ENCODE data around the gene C14orf132. TPM values are rescaled to one million over a fixed set of nuclear protein-coding genes. Genes with fewer than 3 reads are reported as not detected.

Gene C14orf132
- total and polyA plus RNA-seq, 2 experiments from 2014 or later = 13.9 to 14.1 TPM

GRCh38 chr14:96108911-96109310, 69.7 kb downstream of the C14orf132 start:
- no peak for TF ChIP-seq CTCF (IDR thresholded peaks at IDR 0.05; ENCODE audit: low read depth, low read length)
- H3K4me1 ChIP-seq (ENCODE audit: low read depth) = no peaks in the 10 kb centered on the region
- H3K27me3 ChIP-seq = no peaks in the 10 kb centered on the region
- H3K9me3 ChIP-seq (ENCODE audit: low read depth) = peaks cover 3% of the 10 kb centered on the region
- no peak overlapping the region for H3K4me3 ChIP-seq
- no peaks in the 10 kb centered on the region for H3K36me3 ChIP-seq
- H3K27ac ChIP-seq = no peak overlapping the region
- DNase-seq (ENCODE audit: low read depth in 1 of 2, low spot score in 1 of 2) = no peak

- DNase-seq (ENCODE audit: low read depth in 1 of 2, low spot score in 1 of 2) = no peak
- Histone ChIP-seq H3K4me3 (no peak overlapping the region), H3K27ac (no peak overlapping the region), H3K9me3 (ENCODE audit: low read depth) (peaks cover 3% of the 10 kb centered on the region), H3K27me3 (no peaks in the 10 kb centered on the region), H3K36me3 (no peaks in the 10 kb centered on the region), H3K4me1 (ENCODE audit: low read depth) (no peaks in the 10 kb centered on the region)
- no peak for TF ChIP-seq CTCF (IDR thresholded peaks at IDR 0.05; ENCODE audit: low read depth, low read length)
Measured at GRCh38 chr14:96109596-96110355, 70.6 kb downstream of the C14orf132 start.

GRCh38 chr14:96112032-96112431, 72.9 kb downstream of the C14orf132 start:
- DNase-seq (ENCODE audit: low read depth in 1 of 2, low spot score in 1 of 2) = no peak
- H3K9me3 ChIP-seq (ENCODE audit: low read depth) = peaks cover 3% of the 10 kb centered on the region
- H3K27ac ChIP-seq = no peak overlapping the region
- H3K4me3 ChIP-seq = no peak overlapping the region
- TF ChIP-seq CTCF (IDR thresholded peaks at IDR 0.05; ENCODE audit: low read depth, low read length) = no peak
- H3K4me1 ChIP-seq (ENCODE audit: low read depth) = no peaks in the 10 kb centered on the region
- no peaks in the 10 kb centered on the region for H3K27me3 ChIP-seq
- H3K36me3 ChIP-seq = no peaks in the 10 kb centered on the region

- no peak for TF ChIP-seq CTCF (IDR thresholded peaks at IDR 0.05; ENCODE audit: low read depth, low read length)
- Histone ChIP-seq H3K4me3 (no peak overlapping the region), H3K4me1 (ENCODE audit: low read depth) (no peaks in the 10 kb centered on the region), H3K36me3 (no peaks in the 10 kb centered on the region), H3K27ac (no peak overlapping the region), H3K27me3 (no peaks in the 10 kb centered on the region), H3K9me3 (ENCODE audit: low read depth) (peaks cover 3% of the 10 kb centered on the region)
- no peak for DNase-seq (ENCODE audit: low read depth in 1 of 2, low spot score in 1 of 2)
Measured at GRCh38 chr14:96114002-96114401, 74.8 kb downstream of the C14orf132 start.

- Histone ChIP-seq H3K9me3 (ENCODE audit: low read depth) (peaks cover 3% of the 10 kb centered on the region), H3K27me3 (no peaks in the 10 kb centered on the region), H3K4me1 (ENCODE audit: low read depth) (no peaks in the 10 kb centered on the region), H3K4me3 (no peak overlapping the region), H3K27ac (no peak overlapping the region), H3K36me3 (no peaks in the 10 kb centered on the region)
- TF ChIP-seq CTCF (IDR thresholded peaks at IDR 0.05; ENCODE audit: low read depth, low read length) = peak; percentile 27
- DNase-seq (ENCODE audit: low read depth in 1 of 2, low spot score in 1 of 2) = peak in 1 of 2 donors; percentile 27
Measured at GRCh38 chr14:96117101-96117897, 78.1 kb downstream of the C14orf132 start.
